ENCODE measurements around the gene CHSY1. TPM values are rescaled to one million over a fixed set of nuclear protein-coding genes. Genes with fewer than 3 reads are reported as not detected.

Gene CHSY1
- total and polyA plus RNA-seq, 12 donors: 14.8 to 82.5 (median 34.2) TPM

DNA sequence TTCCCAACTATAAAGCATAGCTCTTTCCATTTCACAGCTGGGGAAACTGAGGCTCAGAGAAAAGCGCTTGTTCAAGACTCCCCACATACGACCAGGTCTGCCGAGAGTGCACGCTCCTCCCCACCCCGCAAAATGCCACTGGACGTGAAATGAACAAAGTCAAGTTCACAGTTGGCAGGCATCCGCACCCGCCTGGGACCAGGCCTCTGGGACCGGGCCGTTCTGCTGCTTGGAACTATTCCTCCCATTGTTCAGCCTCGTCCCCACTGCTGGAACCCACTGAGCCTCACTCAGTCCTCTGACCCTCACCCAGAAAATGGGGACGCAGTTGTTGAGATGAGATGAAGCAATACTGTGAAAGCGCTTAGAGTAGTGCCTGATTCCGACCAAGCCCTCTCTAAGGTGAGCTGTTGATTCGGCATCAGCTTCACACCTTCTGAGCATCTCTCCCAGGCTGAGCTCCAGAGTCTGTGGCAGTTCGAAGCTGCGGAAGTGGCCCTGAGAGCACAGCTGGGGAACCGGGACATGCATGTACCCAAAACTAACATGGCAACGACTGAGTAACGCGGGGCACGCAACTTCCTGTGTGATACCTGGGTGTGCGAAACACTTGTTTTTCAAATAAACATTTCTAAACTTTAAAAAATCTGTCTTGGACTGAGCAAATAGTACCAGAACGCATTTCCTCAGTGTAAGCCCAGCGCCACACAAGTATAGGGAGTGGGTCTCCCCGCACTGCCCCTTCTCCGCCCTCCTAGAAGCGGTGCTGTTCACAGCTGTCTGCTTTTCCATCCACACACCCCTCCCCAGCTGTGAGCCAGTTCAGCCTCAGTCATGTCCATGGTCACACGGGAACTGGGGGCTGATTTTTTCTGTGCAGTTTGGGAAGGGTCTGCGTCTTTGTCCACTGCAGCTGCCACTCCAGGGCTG, 93.4 kb downstream of the CHSY1 start:
- 90 to 94% (median 92%) methylated on average over 24 to 30 of the region's 30 CpGs for WGBS, 4 donors
- TF ChIP-seq, protein P1, sequence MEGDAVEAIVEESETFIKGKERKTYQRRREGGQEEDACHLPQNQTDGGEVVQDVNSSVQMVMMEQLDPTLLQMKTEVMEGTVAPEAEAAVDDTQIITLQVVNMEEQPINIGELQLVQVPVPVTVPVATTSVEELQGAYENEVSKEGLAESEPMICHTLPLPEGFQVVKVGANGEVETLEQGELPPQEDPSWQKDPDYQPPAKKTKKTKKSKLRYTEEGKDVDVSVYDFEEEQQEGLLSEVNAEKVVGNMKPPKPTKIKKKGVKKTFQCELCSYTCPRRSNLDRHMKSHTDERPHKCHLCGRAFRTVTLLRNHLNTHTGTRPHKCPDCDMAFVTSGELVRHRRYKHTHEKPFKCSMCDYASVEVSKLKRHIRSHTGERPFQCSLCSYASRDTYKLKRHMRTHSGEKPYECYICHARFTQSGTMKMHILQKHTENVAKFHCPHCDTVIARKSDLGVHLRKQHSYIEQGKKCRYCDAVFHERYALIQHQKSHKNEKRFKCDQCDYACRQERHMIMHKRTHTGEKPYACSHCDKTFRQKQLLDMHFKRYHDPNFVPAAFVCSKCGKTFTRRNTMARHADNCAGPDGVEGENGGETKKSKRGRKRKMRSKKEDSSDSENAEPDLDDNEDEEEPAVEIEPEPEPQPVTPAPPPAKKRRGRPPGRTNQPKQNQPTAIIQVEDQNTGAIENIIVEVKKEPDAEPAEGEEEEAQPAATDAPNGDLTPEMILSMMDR (IDR thresholded peaks at IDR 0.05): no peak
- TF ChIP-seq POLR2A (IDR thresholded peaks at IDR 0.05): no peak
- H3K4me3 ChIP-seq: no peak overlapping the region
- H3K27ac ChIP-seq: no peak overlapping the region
- H3K36me3 ChIP-seq (replicated peaks in 1 of 2): no peaks in the 10 kb centered on the region
- peaks cover 0 to 3% of the 10 kb centered on the region in 2 donors for H3K4me1 ChIP-seq (replicated peaks in 1 of 2)
- no peak for DNase-seq
- intact Hi-C loops (cut with DNase I): no loop called here
- H3K27me3 ChIP-seq: no peaks in the 10 kb centered on the region
- H3K9me3 ChIP-seq (replicated peaks in 1 of 3): no peaks in the 10 kb centered on the region

- H3K4me1 ChIP-seq (replicated peaks in 1 of 2): peaks cover 0 to 3% of the 10 kb centered on the region in 2 donors
- H3K27ac ChIP-seq: no peak overlapping the region
- intact Hi-C loops (cut with DNase I): no loop called here
- no peaks in the 10 kb centered on the region for H3K27me3 ChIP-seq
- no peak overlapping the region for H3K4me3 ChIP-seq
- no peaks in the 10 kb centered on the region for H3K9me3 ChIP-seq (replicated peaks in 1 of 3)
- H3K36me3 ChIP-seq (replicated peaks in 1 of 2): no peaks in the 10 kb centered on the region
- DNase-seq: no peak
- WGBS, 4 donors: 84 to 96% (median 94%) methylated on average over 2 to 6 of the region's 6 CpGs
- no peak for TF ChIP-seq POLR2A (IDR thresholded peaks at IDR 0.05)
- TF ChIP-seq, protein P1 (IDR thresholded peaks at IDR 0.05): no peak
Observed at GRCh38 chr15:101157721-101158120, 94.1 kb downstream of the CHSY1 start.

- Histone ChIP-seq H3K4me1 (replicated peaks in 1 of 2) (no peaks in the 10 kb centered on the region), H3K9me3 (replicated peaks in 1 of 3) (no peaks in the 10 kb centered on the region), H3K4me3 (no peak overlapping the region), H3K36me3 (replicated peaks in 1 of 2) (no peaks in the 10 kb centered on the region), H3K27me3 (no peaks in the 10 kb centered on the region), H3K27ac (no peak overlapping the region)
- TF ChIP-seq, protein P1 (IDR thresholded peaks at IDR 0.05): no peak
- TF ChIP-seq POLR2A (IDR thresholded peaks at IDR 0.05): no peak
- WGBS, 4 donors: 89 to 94% (median 93%) methylated on average over 21 of the region's 21 CpGs
- no peak for DNase-seq
- intact Hi-C loops (cut with DNase I): no loop called here
Observed at GRCh38 chr15:101156509-101157159, 95.2 kb downstream of the CHSY1 start.

- Histone ChIP-seq H3K27me3 (no peaks in the 10 kb centered on the region), H3K27ac (no peak overlapping the region), H3K9me3 (replicated peaks in 1 of 3) (no peaks in the 10 kb centered on the region), H3K4me1 (replicated peaks in 1 of 2) (no peaks in the 10 kb centered on the region), H3K4me3 (no peak overlapping the region), H3K36me3 (replicated peaks in 1 of 2) (no peaks in the 10 kb centered on the region)
- TF ChIP-seq POLR2A (IDR thresholded peaks at IDR 0.05): no peak
- TF ChIP-seq, protein P1 (IDR thresholded peaks at IDR 0.05): no peak
- WGBS, 4 donors: 80 to 91% (median 89%) methylated on average over 6 of the region's 6 CpGs
- no peak for DNase-seq
- intact Hi-C loops (cut with DNase I): no loop called here
Observed at GRCh38 chr15:101156061-101156460, 95.8 kb downstream of the CHSY1 start.
